ENCODE measurements around the gene MLIP. TPM values are rescaled to one million over a fixed set of nuclear protein-coding genes. Genes with fewer than 3 reads are reported as not detected.
A peak's percentile ranks its signal among the peaks of the same experiment; 100 is the strongest.

Gene MLIP
- total RNA-seq, 2 experiments from 2014 or later, result not detected

- CTCF ChIA-PET, result no interaction called here
- no peaks in the 10 kb centered on the region for H3K27me3 Mint-ChIP-seq
Observed at GRCh38 chr6:54286141-54286540, 174.9 kb downstream of the MLIP start.

DNA sequence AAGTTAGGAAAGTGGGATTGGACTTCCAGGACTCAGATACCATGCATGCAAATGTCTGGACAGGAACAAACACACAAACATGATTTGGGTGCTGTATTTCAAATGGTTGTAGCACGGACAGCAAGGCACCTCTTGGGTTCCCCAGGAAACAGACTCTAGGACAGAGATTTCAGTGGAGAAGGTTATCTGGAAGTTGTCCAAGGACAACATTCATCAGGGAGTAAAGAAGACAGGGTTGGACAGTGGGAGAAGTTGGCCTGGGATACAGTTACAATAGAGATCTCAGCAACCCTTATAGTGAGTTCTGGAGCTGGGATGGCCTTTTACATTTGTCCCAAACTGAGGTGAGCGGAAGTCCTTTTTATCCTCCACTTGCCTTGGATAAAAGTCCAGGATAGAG is 177.2 kb downstream of the MLIP start:
- no peaks in the 10 kb centered on the region for H3K27me3 Mint-ChIP-seq
- ChIA-PET CTCF (no interaction called here), POLR2A (no interaction called here)
- H3K4me1 Mint-ChIP-seq (ENCODE audit: low read depth), result peaks cover 10% of the 10 kb centered on the region
- intact Hi-C loops (cut with micrococcal nuclease), result no loop called here
- no peak overlapping the region for H3K4me3 Mint-ChIP-seq
- H3K27ac Mint-ChIP-seq, result no peak overlapping the region
- no peak for TF ChIP-seq CTCF (IDR thresholded peaks at IDR 0.05)
- ATAC-seq (no peak), DNase-seq (no peak)
- H3K9me3 Mint-ChIP-seq, result peaks cover 3% of the 10 kb centered on the region
- no peaks in the 10 kb centered on the region for H3K36me3 Mint-ChIP-seq (ENCODE audit: low read depth)

More at GRCh38 chr6:54286141-54286540, 174.9 kb downstream of the MLIP start:
- TF ChIP-seq CTCF (IDR thresholded peaks at IDR 0.05), result no peak
- peaks cover 2% of the 10 kb centered on the region for H3K9me3 Mint-ChIP-seq
- H3K36me3 Mint-ChIP-seq (ENCODE audit: low read depth), result no peaks in the 10 kb centered on the region
- H3K4me1 Mint-ChIP-seq (ENCODE audit: low read depth), result peaks cover 3% of the 10 kb centered on the region
- no peak for DNase-seq
- H3K4me3 Mint-ChIP-seq, result no peak overlapping the region
- ATAC-seq, result no peak
- intact Hi-C loops (cut with micrococcal nuclease), result no loop called here
- POLR2A ChIA-PET, result no interaction called here
- H3K27ac Mint-ChIP-seq, result no peak overlapping the region

DNA sequence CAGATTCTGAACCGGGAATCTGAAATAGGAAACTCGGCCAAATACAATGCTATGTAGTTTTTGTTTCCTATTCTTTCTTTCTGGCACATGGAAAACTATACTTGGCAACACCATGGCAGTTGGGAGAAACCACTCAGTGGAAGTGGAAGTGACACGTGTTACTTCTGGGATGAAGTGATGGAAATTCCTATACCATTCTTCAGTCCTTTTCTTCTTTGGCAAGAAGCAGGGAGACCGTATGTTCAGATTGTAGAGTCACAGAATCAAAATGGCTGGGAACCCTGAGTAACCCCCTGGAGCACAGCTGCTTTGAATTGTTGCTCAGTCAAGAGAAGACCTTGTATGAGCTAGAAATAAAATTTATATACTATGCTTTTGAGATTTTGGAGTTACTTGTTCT is 178.2 kb downstream of the MLIP start:
- no peak overlapping the region for H3K27ac Mint-ChIP-seq
- intact Hi-C loops (cut with micrococcal nuclease), result no loop called here
- no peak overlapping the region for H3K4me3 Mint-ChIP-seq
- no peaks in the 10 kb centered on the region for H3K36me3 Mint-ChIP-seq (ENCODE audit: low read depth)
- no peak for TF ChIP-seq CTCF (IDR thresholded peaks at IDR 0.05)
- no peak for ATAC-seq
- ChIA-PET CTCF (no interaction called here), POLR2A (no interaction called here)
- peaks cover 10% of the 10 kb centered on the region for H3K4me1 Mint-ChIP-seq (ENCODE audit: low read depth)
- no peaks in the 10 kb centered on the region for H3K27me3 Mint-ChIP-seq
- DNase-seq, result no peak
- peaks cover 3% of the 10 kb centered on the region for H3K9me3 Mint-ChIP-seq

DNA sequence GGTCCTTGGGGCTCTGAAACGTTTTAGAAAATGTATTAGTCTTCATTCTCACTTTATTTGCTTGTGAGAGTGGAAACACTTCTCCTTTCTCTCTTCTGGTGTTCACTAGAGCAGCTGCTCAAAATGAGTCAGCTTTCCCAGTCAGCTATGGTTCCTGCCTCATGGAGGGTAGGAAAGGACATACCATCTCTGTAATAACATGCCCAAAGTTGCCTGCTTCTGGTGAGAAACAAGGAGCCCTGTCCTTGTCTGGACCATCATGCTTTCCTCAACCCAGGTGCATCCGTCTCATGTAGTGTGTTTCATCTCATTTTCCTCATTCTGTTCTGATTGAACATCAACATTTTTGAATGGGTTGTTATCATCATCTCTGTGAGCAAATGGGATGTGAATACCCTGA is 179.9 kb downstream of the MLIP start:
- H3K27me3 Mint-ChIP-seq, result no peaks in the 10 kb centered on the region
- intact Hi-C loops (cut with micrococcal nuclease), result no loop called here
- peaks cover 5% of the 10 kb centered on the region for H3K9me3 Mint-ChIP-seq
- POLR2A ChIA-PET, result no interaction called here
- H3K36me3 Mint-ChIP-seq (ENCODE audit: low read depth), result no peaks in the 10 kb centered on the region
- CTCF ChIA-PET, result no interaction called here
- ATAC-seq (no peak), DNase-seq (no peak)
- no peak overlapping the region for H3K4me3 Mint-ChIP-seq
- no peak for TF ChIP-seq CTCF (IDR thresholded peaks at IDR 0.05)
- no peak overlapping the region for H3K27ac Mint-ChIP-seq
- peaks cover 10% of the 10 kb centered on the region for H3K4me1 Mint-ChIP-seq (ENCODE audit: low read depth)

- ATAC-seq (peak; percentile 65), DNase-seq (no peak)
- peaks cover 5% of the 10 kb centered on the region for H3K9me3 Mint-ChIP-seq
- H3K4me3 Mint-ChIP-seq, result no peak overlapping the region
- POLR2A ChIA-PET, result no interaction called here
- H3K27me3 Mint-ChIP-seq, result no peaks in the 10 kb centered on the region
- H3K36me3 Mint-ChIP-seq (ENCODE audit: low read depth), result no peaks in the 10 kb centered on the region
- intact Hi-C loops (cut with micrococcal nuclease), result no loop called here
- no peak for TF ChIP-seq CTCF (IDR thresholded peaks at IDR 0.05)
- CTCF ChIA-PET, result no interaction called here
- H3K4me1 Mint-ChIP-seq (ENCODE audit: low read depth), result peaks cover 10% of the 10 kb centered on the region
- H3K27ac Mint-ChIP-seq, result no peak overlapping the region
Observed at GRCh38 chr6:54291738-54292137, 180.5 kb downstream of the MLIP start.

All from activated CD8-positive, alpha-beta T cell treated with anti-CD3 and anti-CD28 coated beads for 36 hours (primary cell).